ENCODE measurements around the gene C1orf21.

C1orf21 gene

GRCh38 chr1:184455786-184456185 is 69.0 kb downstream of the C1orf21 start:
- DNase-seq: peak; percentile 14 to 57 (median 48)

- peak; percentile 39 to 72 (median 71) for DNase-seq
Measured at GRCh38 chr1:184456189-184456588, 69.4 kb downstream of the C1orf21 start.

- DNase-seq: peak in 1 of 3 donors; percentile 19
Measured at GRCh38 chr1:184457500-184457899, 70.7 kb downstream of the C1orf21 start.

- DNase-seq: no peak
Measured at GRCh38 chr1:184461321-184461720, 74.5 kb downstream of the C1orf21 start.

- peak; percentile 72 to 87 (median 86) for DNase-seq
Measured at GRCh38 chr1:184462155-184462554, 75.3 kb downstream of the C1orf21 start.

GRCh38 chr1:184462990-184463389 is 76.2 kb downstream of the C1orf21 start:
- no peak for DNase-seq

- no peak for DNase-seq
Measured at GRCh38 chr1:184463680-184464079, 76.9 kb downstream of the C1orf21 start.

GRCh38 chr1:184464757-184465156 is 77.9 kb downstream of the C1orf21 start:
- DNase-seq: no peak

- no peak for DNase-seq
Measured at GRCh38 chr1:184465489-184466146, 78.8 kb downstream of the C1orf21 start.

- no peak for DNase-seq
Measured at GRCh38 chr1:184467295-184467694, 80.5 kb downstream of the C1orf21 start.

GRCh38 chr1:184469396-184469795 is 82.6 kb downstream of the C1orf21 start:
- DNase-seq: no peak

GRCh38 chr1:184471686-184472085 is 84.9 kb downstream of the C1orf21 start:
- no peak for DNase-seq

GRCh38 chr1:184472136-184472535 is 85.3 kb downstream of the C1orf21 start:
- DNase-seq: no peak

GRCh38 chr1:184473176-184473966 is 86.5 kb downstream of the C1orf21 start:
- no peak for DNase-seq

- DNase-seq: no peak
Measured at GRCh38 chr1:184476187-184476586, 89.4 kb downstream of the C1orf21 start.

- no peak for DNase-seq
Measured at GRCh38 chr1:184479435-184480167, 92.8 kb downstream of the C1orf21 start.

GRCh38 chr1:184480736-184481135 is 93.9 kb downstream of the C1orf21 start:
- no peak for DNase-seq

- no peak for DNase-seq
Measured at GRCh38 chr1:184482136-184482535, 95.3 kb downstream of the C1orf21 start.

- peak; percentile 85 to 87 (median 86) for DNase-seq
Measured at GRCh38 chr1:184483101-184483683, 96.4 kb downstream of the C1orf21 start.

GRCh38 chr1:184485751-184486723 is 99.2 kb downstream of the C1orf21 start:
- DNase-seq: peak in 2 of 3 donors; percentile 40 to 41

- no peak for DNase-seq
Measured at GRCh38 chr1:184486761-184487445, 100.1 kb downstream of the C1orf21 start.

All from suppressor macrophage treated with lipopolysaccharide for 1 hour (primary cell).